DMS 273 treated with DMSO at 0.1 percent for 48 hours (cell line): ENCODE measurements around the gene GNPTG.

Experiments used
- DNase-seq: peaks from one replicate; lab custom pipeline; 2025; lab: John Stamatoyannopoulos, UW

The GNPTG gene

DNA sequence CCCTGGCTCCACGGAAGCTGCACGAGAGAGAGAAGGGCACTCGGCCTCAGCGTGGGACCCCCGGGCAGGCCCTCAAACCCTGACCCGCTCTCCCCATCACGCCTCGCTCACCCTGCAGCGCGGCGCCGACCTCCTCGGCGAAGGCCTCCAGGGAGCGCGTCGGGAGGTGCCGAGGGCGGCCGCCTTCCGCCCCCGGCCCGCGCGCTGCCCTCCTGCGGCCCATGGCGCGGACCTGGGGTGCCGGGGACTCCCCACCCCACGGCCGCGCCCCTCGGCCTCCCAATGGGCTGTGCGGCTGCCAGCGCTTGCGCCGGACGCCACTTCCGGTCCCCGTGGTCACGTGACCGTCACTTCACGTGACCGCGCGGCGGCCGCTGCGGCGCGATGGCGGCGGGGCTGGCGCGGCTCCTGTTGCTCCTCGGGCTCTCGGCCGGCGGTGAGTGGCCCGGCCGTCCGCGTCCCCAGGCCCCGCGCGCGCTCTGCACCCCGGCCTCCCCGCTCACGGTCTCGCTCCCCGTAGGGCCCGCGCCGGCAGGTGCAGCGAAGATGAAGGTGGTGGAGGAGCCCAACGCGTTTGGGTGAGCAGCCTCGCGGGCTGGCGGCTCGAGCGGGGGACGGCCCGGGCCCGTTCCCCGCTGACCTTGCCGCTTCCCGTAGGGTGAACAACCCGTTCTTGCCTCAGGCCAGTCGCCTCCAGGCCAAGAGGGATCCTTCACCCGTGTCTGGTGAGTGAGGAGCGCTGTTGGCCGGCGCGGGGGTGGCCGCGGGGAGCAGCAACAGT is at the start of gene GNPTG, which contains the start of gene TSR3:
Gene GNPTG, plus strand, starts transcription at position 350 of the 781 bp plus-strand sequence. Its CDS starts 35 bp downstream, at position 385.
Gene TSR3, minus strand, starts transcription at position 297 of the 781 bp plus-strand sequence. Its CDS starts 74 bp downstream, at position 223.
- peak; percentile 7 for DNase-seq

DNA sequence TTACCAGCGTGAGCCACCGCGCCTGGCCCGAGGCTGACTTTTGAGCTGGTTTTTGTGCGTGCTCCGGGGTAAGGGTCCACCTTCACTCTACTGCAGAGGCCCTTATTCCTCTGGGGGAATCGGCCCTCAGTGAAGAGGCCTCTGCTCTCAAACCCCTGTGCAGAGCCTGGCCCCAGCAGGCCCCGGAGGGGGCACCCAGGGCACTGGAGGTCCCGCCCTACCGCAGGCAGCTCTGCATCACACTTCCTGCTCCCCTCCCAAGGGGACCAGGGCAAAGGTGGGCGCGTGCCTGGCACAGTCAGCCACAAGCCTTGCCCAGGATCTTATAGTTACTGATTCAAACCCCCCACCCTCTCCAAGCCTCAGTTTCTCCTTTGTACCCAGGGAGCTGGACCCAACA is 45.9 kb upstream of the GNPTG start:
- DNase-seq, result no peak

DNA sequence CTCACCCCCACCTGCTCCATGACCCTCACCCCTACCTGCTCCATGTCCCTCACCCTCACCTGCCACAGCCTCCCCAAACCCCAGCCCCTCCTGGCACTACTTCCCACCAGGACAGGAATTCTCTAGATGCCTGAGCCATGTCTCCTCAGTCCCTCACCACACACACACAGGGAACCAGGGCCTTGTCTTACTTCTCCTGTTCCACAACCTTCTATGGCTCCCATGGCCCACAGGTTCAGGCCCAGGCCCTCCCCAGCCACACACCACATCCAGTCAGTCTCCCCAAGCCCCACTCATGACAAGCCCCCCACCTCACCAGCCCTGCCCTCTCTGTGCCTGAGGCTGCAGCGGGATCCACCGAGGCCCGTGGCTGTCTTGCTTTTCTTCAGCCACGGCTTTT is 45.4 kb upstream of the GNPTG start:
- no peak for DNase-seq

DNA sequence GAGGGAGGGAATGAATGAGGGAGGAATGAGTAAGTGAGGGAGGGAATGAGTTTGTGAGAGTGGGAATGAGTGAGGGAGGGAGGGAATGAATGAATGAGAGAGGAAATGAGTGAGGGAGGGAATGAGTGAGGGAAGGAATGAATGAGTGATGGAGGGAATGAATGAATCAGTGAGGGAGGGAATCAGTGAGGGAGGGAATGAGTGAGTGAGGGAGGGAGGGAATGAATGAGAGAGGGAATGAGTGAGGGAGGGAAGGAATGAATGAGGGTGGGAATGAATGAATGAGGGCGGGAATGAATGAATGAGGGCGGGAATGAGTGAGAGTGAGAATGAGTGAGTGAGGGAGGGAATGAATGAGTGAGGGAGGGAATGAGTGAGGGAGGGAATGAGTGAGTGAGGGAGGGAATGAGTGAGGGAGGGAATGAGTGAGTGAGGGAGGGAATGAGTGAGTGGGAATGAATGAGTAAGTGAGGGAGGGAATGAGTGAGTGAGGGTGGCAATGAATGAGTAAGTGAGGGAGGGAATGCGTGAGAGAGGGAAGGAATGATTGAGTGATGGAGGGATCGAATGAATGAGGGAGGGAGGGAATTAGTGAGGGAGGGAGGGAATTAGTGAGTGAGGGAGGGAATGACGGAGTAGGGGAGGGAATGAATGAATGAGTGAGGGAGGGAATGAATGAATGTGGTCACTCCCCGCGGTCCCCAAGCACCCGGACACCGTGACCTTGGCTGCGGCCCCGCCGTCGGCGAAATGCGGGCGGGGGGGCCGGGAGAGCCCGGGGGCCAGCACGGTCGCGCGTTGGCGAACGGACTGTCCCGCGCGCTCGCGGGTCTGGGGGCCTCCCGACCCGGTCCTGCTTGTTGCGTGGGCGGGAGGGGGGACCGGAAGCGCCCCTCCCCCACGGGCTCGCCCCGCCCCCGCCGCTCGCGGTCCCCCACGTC is 43.4 kb upstream of the GNPTG start:
- DNase-seq, result no peak

DNA sequence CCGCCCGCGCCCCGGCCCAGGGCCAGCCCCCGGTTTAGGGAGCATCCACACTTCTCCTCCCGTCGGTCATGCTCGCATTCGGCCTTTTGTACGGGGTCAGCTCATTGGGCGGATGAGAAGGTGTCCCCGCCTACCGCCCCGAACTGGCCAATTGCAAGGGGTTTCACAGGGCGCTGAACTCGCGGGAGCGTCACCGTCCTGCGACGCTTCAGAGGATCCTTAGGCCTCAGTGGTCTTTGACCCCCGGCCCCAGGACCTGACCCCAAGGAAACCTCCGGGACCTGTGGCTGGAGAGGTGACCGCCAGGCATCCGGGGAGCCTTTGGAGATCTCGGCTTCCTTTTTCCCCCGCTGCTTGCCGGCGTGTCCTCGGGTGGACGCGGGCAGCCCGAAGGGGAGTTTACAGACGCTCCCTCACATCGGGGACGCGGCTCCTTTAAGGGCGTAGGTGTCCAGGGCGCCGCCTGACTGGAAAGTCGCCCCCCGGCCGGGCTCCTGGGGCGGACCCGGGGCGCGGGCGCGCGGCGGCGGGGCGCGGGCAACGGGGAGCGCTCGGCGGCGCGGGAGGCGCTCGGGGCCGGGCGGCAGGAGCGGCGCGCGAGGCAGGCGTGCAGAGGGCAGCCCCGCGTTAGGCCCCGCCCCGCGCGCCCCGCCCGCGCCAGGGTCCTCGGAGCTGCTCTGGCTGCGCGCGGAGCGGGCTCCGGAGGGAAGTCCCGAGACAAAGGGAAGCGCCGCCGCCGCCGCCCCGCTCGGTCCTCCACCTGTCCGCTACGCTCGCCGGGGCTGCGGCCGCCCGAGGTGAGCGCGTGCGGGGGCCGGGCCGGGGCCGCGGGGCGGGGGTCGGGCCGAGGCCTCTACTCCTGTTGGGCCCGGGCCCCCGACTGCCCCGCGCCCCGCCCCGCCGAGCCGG is 42.5 kb upstream of the GNPTG start, which contains the start of gene UBE2I:
Gene UBE2I, plus strand, starts transcription at position 660 of the 909 bp plus-strand sequence. CDS start 4,395 bp downstream, outside the sequence.
- peak; percentile 89 for DNase-seq

DNA sequence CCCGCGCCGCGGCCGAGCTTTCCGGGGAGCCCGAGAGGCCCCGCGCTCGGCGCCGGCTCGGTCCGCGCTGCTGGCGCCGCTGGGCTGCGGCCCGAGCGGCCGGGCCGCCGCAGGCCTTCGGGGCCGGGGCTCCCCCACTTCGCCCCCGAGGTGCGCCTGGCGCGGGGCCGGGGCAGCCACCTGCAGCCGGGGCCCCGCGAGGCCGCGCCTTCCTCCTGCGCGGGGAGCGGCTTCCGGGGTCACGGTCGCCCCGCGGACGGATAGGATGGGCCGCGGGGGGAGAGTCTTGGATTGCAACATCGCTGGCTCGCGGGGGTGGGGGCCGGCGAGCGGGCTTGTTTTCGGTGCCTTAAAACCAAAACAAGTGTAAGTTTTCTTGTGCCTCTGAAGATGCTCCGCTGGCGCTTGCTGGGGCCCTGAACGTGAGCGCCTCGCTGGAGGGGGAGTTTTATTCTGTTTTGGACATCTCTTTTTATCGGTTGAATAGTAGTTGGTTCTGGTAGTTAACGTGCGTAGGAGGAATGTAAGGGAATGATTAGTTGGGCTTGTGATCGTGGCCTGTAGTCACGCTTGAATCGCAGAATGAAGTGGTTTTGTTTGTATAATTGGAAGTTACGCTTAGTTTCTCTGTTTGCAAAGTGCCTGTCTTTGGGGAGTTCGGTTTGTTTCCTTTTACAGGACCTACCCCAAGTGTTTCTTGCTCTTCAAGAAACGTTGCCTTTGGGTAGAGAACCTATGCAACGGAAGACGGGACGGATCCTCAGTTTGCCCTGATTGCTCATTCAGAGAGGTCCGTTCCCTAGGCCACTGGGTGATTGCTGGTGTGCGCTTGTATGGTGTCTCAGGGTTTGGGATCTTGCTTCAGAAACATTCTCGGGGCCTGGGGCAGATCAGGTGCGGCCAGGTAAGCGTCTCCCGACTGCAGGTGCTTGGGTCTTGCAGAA is 41.6 kb upstream of the GNPTG start:
- DNase-seq, result no peak

DNA sequence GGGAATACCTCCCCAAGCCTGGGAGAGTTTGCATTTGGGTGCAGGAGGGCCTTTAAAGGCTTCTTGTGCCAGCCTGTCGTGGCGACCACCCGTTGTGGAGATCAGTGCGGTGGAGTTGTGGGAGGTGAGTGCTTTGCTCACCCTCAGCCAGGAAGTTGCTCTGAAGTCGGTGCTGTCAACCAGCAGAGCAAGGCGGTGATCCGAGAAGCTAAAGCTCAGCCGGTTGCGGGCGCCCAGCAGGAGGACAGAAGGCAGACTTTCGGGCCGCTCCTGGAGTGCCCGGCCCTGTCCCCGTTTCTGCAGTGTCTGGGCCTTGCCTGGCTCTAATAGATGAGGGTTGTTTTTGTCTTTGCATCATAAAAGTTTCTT is 40.9 kb upstream of the GNPTG start:
- no peak for DNase-seq

DNA sequence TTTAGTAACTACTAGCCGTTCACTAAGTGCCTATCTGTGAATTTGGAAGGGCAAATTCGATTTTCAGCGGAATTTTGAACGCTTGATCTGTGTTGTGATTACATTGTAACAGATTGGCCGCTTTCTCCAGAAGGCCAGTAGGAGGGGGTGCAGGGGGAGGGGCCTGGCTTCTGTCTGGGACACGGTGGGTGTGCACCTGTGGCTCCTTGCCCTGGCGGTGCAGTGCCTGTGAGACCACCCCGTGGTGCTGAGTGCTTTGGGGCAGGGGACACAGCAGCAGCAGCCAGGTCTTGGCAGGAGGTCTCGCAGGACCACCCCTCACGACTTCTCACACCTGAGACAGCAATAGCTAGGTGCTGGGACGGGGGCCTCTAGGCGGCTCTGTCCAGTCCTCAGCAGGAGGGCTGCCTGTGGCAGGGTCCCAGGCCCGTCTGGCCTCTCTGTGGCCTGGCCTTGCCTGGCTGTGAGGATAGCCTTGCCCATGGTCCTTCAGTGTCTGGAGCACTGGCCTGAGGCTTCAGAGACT is 40.5 kb upstream of the GNPTG start:
- no peak for DNase-seq

DNA sequence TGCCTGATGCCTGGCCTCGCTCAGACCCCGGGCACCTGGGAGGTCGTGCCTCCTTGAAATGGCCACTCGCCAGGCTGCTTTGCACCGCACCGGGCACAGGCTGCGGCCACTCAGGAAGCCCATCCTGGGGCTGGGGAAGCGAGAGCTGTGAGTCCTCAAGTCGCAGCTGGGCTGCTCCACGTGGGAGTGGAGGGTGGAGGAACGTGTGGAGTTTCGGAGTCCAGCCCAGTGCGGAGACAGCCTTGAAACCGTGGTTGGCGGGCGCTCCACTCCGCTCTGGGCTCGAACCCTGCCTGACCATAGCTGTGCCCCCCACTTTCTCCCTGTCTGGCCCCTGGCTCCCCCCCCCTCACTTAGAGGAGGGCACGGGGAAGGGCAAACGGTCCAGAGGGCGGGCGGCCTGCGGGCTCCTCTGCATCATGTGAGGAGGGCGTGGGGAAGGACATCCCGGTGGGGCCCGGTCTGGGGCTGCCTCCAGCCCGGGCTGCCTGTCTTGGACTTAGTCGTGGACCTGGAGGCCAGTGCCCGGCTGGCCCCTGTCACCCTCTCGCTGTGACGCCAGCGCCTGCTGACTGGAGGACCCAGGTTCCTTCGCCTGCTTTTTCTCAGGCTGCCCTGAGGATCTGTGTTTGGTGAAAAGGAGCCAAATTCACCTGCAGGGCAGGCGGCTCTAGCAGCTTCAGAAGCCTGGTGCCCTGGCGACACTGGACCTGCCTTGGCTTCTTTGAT is 39.8 kb upstream of the GNPTG start:
- DNase-seq, result no peak

DNA sequence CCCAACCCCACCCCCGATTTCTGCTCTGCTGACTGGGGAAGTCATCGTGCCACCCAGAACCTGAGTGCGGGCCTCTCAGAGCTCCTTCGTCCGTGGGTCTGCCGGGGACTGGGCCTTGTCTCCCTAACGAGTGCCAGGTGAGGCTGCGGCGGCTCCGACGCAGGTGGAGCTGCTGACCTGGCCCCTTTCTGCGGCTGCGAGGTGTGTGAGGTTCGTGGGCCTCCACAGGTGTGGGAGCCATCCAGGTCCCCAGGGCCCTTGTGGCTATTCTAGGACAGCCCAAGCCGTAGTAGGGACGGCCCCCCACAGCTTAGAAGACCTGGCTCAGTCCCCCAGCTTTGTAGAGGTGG is 39.3 kb upstream of the GNPTG start:
- DNase-seq, result no peak

DNA sequence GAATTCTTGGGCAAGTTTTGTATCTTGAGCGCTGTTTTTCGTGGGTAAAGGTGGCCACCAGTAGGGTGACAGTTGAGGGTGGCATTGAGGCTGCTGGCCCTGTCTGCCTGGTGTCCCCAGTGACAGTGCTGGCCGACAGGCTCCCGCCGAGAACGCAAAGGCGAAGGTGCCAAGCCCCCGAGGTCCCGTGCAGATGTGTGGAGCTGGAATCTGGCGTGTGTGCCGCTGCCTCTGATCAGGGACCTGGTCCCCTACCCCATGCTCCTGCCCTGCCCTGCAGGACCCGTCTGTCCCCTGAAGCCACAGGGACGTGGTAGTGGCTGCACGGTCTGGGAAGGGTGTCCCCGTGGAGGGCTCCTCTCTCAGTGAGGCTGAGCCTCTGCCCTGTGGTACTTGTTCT is 38.8 kb upstream of the GNPTG start:
- DNase-seq, result no peak

DNA sequence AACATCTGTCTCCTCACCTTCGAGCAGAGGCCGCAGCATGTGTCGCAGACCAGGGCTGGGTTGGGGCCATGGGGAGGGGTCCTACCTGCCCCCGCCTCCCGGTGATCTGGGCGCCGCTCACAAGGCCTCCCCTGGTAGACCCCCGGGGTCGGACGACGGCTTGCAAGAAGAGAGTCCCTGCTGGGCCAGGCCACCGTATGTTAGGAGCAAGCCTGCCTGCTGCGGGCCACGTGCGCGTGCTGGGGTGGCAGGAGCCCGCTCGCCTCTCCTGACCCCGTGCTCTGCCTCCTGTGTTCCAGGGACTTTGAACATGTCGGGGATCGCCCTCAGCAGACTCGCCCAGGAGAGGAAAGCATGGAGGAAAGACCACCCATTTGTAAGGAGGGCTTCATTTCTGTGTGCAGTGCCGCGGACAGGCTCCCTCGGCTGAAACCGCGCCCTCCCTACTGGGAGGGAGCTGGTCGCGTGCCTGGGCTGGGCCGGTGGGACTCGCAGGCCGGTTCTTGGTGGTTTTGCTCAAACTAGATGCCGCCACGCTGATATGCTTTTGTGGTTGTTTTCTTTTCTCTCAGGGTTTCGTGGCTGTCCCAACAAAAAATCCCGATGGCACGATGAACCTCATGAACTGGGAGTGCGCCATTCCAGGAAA is 37.9 kb upstream of the GNPTG start:
- no peak for DNase-seq

DNA sequence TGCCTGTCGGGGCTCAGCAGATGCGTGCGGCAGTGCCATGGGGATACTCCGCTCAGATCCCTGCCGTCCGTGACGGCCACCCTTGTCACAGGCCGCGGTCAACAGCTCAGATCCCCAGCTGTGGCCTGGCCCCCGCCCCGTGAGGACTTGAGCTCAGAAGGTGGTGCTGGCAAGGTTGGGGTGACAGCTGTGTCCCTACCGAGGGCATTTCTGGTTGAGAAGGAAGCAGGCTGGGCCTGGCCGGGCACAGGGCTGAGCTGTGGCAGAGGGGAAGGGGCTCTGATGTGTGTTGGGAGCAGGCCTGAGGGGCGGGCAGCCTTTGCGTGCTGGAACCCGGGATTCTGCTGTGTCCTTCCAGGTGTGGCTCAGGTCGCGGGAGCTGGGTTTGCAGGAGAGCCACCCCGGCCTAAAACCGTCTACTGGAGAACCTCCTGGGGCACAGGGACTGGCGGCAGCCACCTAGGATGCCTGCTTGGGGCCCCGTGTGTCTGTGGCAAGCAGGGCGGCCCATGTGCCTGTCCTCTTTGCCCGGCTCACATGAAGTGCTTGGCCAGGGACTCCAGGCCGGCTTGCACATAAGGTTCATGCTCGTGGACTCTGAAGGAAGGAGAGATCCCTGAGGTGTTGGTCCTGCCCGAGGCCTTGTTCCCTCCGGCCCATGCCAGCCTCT is 37.2 kb upstream of the GNPTG start:
- no peak for DNase-seq

DNA sequence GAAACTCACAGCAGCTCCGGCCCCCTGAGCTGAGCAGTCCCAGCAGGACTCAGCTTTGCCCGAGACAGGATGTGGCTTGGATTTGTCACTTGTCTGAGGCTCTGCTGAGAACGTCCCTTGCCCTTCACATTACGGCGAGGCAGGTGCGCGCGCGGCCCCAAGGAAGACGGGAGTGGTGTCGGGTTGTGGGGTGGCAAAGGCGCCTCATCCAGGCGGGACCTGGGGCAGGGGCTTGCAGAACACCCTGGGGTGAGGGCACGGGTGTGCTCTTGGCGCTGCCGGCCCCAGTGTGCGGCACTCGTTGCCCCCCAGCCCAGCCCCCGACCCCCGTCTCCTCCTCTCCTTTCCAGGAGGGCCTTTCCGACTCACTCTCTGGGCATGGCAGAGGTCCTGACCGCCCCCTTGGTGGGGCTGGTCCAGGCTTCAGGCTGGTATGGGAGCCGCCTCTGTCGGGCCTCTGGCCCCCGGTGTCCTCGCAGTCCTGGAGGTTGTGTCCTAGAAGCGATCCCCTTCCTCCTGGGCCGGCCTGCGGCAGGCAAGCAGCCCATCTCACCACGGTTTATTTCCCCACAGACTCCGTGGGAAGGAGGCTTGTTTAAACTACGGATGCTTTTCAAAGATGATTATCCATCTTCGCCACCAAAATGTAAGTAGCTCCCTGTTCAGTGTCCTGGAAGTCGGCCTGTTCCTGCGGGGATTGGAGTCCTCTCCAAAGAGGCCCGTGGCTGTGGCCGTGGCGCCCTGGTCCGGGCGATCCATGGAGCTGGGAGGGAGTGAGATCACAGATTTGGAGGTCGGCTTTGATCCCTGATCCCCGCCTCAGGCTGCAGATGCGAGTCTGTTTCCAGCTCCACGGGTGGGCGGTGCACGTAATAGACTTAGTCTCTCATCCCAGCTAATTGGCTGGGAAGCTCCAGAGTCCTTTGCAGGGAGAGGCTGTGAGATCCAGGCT is 36.4 kb upstream of the GNPTG start:
- no peak for DNase-seq

DNA sequence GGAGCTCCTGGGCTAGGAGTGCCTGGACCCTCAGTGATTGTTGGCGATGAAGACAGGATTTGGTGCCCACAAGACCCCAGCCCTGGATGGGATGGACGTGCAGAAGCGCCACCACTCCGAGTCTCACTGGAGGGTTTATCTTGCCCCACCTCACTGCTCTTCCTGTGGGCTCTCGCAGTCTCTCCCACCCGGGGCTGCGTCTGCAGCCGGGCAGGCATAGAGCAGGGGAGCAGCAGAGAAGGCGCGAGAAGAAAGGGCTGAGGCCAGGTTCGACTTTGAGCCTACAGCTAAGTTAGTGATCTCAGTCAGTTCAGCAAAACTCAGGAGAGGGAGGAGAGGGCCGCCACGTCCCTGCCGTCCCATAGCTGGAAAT is 35.7 kb upstream of the GNPTG start:
- no peak for DNase-seq

DNA sequence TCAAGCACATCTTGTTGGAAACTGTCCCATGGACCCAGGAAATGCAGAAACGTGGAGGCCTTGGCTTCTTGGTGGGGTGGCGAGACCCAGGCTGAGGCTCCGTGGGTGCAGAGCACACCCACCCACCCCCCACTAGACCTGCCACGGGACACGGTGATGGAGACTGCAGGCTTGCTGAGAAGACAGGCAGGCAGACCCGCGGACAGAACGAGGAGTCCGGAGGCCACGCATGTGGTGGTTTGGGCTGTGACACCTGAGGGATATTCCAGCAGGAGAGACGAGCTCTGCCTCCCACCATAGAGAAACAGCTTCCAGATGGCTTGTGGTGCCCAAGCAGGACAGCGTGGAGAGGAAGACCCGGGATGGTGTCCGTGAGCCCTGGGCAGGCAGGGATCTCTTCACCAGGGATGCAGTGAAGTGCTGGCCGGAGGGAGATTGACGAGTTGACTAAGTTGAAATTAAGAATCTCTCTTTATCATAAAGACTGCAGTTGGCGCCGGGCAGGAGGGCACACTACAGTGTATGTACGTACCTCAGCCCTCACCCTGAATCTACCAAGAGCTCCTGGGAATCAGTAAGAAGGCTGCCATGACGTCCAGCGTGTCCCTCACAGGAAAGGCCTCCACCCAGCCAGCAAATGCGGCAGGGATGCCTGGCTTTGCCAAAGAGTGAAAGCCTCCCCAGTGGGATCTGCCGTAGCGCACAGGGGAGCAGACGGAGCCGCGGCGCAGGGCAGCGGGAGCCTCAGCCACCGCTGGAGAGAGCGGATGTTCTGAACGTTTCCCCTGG is 34.1 kb upstream of the GNPTG start:
- no peak for DNase-seq

DNA sequence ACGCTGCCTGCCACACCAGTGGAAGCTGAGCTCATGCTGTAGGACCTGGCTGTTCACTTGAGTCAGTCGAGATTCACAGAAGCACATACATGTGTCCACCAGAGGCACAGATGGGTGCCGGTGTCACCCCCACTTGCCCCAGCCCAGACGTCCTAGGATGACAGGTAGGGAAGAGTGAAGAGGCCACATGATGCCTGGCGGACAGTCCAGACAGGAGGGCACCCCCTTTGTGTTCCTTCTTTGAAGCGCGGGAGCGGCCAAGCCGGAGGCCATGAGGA is 33.5 kb upstream of the GNPTG start:
- DNase-seq, result no peak
